HepG2 (cell line): Measurements from ENCODE around the gene ARHGAP5. TPM values are rescaled to one million over a fixed set of nuclear protein-coding genes. Genes with fewer than 3 reads are reported as not detected.
A peak's percentile ranks its signal among the peaks of the same experiment; 100 is the strongest.

Experiments
- AKNA ChIP-seq: sonication (generic); formaldehyde crosslinking; IDR thresholded peaks from 2 replicates; pipeline ENCODE4 v1.4.0; 2020; ENCODE audit warnings: missing genetic modification reagents, borderline replicate concordance
- FOXK1 ChIP-seq: sonication (generic); formaldehyde crosslinking; IDR thresholded peaks from 2 replicates; pipeline ENCODE4 v1.4.0; 2020; ENCODE audit warnings: low read depth, missing genetic modification reagents, borderline replicate concordance
- HMGA1 ChIP-seq: sonication (generic); formaldehyde crosslinking; conservative IDR thresholded peaks from 2 replicates; pipeline ENCODE4 v1.4.0; 2020; ENCODE audit warnings: missing genetic modification reagents
- KDM3A ChIP-seq: IDR thresholded peaks from 2 replicates; pipeline ENCODE4 v1.6.1; 2018; ENCODE audit warnings: low read depth, missing compliant biosample characterization
- MIER2 ChIP-seq: IDR thresholded peaks from 2 replicates; pipeline ENCODE4 v1.6.1; 2016; ENCODE audit warnings: missing biosample characterization, missing genetic modification reagents
- NCOA5 ChIP-seq: sonication (generic); formaldehyde crosslinking; IDR thresholded peaks from 2 replicates; pipeline ENCODE4 v1.4.0; 2020; ENCODE audit warnings: missing genetic modification reagents
- NR0B2 ChIP-seq: sonication (generic); formaldehyde crosslinking; IDR thresholded peaks from 2 replicates; pipeline ENCODE4 v1.4.0; 2020; ENCODE audit warnings: mild to moderate bottlenecking, missing genetic modification reagents
- PBX3 ChIP-seq: sonication (generic); formaldehyde crosslinking; IDR thresholded peaks from 2 replicates; pipeline ENCODE4 v1.8.1; 2023; ENCODE audit warnings: missing genetic modification reagents, inconsistent platforms, borderline replicate concordance
- SALL1 ChIP-seq: sonication (generic); formaldehyde crosslinking; IDR thresholded peaks from 2 replicates; pipeline ENCODE4 v1.8.0; 2022; ENCODE audit warnings: mild to moderate bottlenecking, missing genetic modification reagents
- ZBTB1 ChIP-seq: sonication (generic); formaldehyde crosslinking; IDR thresholded peaks from 2 replicates; pipeline ENCODE4 v1.4.0; 2020; ENCODE audit warnings: missing genetic modification reagents, borderline replicate concordance
- ZFP36L2 ChIP-seq: sonication (generic); formaldehyde crosslinking; IDR thresholded peaks from 2 replicates; pipeline ENCODE4 v1.4.0; 2020; ENCODE audit warnings: missing genetic modification reagents
- ZMYM3 ChIP-seq: sonication (generic); formaldehyde crosslinking; IDR thresholded peaks from 2 replicates; pipeline ENCODE4 v1.5.1; 2020; ENCODE audit warnings: mild to moderate bottlenecking, missing genetic modification reagents
- ZNF235 ChIP-seq: sonication (generic); formaldehyde crosslinking; IDR thresholded peaks from 2 replicates; pipeline ENCODE4 v1.8.1; 2023; ENCODE audit warnings: mild to moderate bottlenecking, missing genetic modification reagents, borderline replicate concordance
- ZNF264 ChIP-seq: sonication (generic); formaldehyde crosslinking; IDR thresholded peaks from 2 replicates; pipeline ENCODE4 v1.4.0; 2020; ENCODE audit warnings: missing genetic modification reagents
- ZNF558 ChIP-seq: sonication (generic); formaldehyde crosslinking; IDR thresholded peaks from 2 replicates; pipeline ENCODE4 v1.9.0; 2022; ENCODE audit warnings: mild to moderate bottlenecking, missing genetic modification reagents, borderline replicate concordance
- ZNF646 ChIP-seq: sonication (generic); formaldehyde crosslinking; IDR thresholded peaks from 2 replicates; pipeline ENCODE4 v1.9.0; 2021; ENCODE audit warnings: mild to moderate bottlenecking, missing genetic modification reagents
- polyA plus RNA-seq, 8 experiments: library from polyadenylated mRNA; depleted of rRNA in 3 of 8; stranded (reverse) in 7 of 8; unstranded in 1 of 8; fragments of >200 nt; fragmentation: Illumina TruSeq in 4 of 8; extraction: Trizol in 4 of 8; gene quantifications; 2 replicates each; pipeline versions ENCODE4 v1.2.1 to v1.2.3, GENCODE V29; 2011 to 2016; ENCODE audit warnings: low read depth in 4 of 8, missing spikeins in 1 of 8, mixed read lengths in 1 of 8; ENCODE audit not compliant: insufficient read depth in 1 of 8
- total RNA-seq, 5 experiments: library from RNA; depleted of rRNA; stranded (reverse); fragments of >200 nt; fragmentation: Illumina TruSeq; extraction: Trizol; gene quantifications; 2 replicates each; pipeline ENCODE4 v1.2.3, GENCODE V29; 2016; ENCODE audit warnings: low read depth in 1 of 5

The ARHGAP5 gene
- total and polyA plus RNA-seq, 2 of the 13 experiments (the other 11 are each of a cell fraction or from before 2014, with no cell fraction given) = 33.7 to 144 TPM

- TF ChIP-seq ZNF646 (CRISPR knock-in tag) = peak; percentile 81
- TF ChIP-seq HMGA1 = no peak
- TF ChIP-seq NCOA5 (CRISPR knock-in tag) = no peak
- TF ChIP-seq ZNF235 (CRISPR knock-in tag) = 0 out of 2 replicates have a peak, but pooled peaks have one; percentile 26
- no peak for TF ChIP-seq AKNA
- 0 out of 2 replicates have a peak, but pooled peaks have one; percentile 75 for TF ChIP-seq ZFP36L2 (CRISPR knock-in tag)
- TF ChIP-seq MIER2 (CRISPR knock-in tag) = no peak
- no peak for TF ChIP-seq ZNF264 (CRISPR knock-in tag)
- TF ChIP-seq SALL1 (CRISPR knock-in tag) = no peak
- no peak for TF ChIP-seq ZMYM3 (CRISPR knock-in tag)
- TF ChIP-seq ZBTB1 (CRISPR knock-in tag) = no peak
- TF ChIP-seq NR0B2 (CRISPR knock-in tag) = peak; percentile 57; the same call in 1 of the 2 replicates
- 0 out of 2 replicates have a peak, but pooled peaks have one; percentile 57 for TF ChIP-seq ZNF558 (CRISPR knock-in tag)
- TF ChIP-seq KDM3A = no peak
- no peak for TF ChIP-seq FOXK1 (CRISPR knock-in tag)
- TF ChIP-seq PBX3 (CRISPR knock-in tag) = no peak
These were observed 126.8 kb downstream of the ARHGAP5 start (continued) for GRCh38 chr14:32203928-32204357.
